AG10803 (cell line): ENCODE data around the gene ATP9B.

ENCODE experiments used
- DNase-seq: peaks from one replicate; pipeline ENCODE4 v3.0.0; 2010; ENCODE audit warnings: low read depth
- H3K4me3 ChIP-seq: 2 replicates; pipeline ENCODE4 v1.5.1; 2011; ENCODE audit warnings: mild to moderate bottlenecking, low read length, control low read depth
- TF ChIP-seq, protein P1 (sequence below): conservative IDR thresholded peaks from 2 replicates; pipeline ENCODE4 v1.5.1; 2011; ENCODE audit warnings: mild to moderate bottlenecking, low read length, control low read depth, inconsistent platforms

Gene ATP9B

DNA sequence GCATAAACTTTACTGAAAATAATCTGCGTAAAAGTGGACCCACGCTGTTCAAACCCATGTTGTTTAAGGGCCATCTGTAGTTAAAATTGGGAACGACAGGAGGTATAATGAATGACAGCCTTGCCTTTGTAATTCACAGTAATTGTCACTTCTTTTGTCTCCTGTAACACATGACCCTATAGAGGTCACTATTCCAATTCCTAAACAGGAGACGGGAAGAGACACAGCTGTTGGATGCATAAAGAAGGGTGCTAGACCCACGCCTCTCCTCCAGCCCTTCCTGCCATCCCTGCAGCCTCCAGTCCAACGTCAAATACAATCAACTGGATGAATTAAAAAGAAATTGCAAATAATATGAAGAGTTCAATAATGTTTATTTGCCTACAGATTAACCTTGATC is 263.5 kb downstream of the ATP9B start:
- DNase-seq: no peak
- H3K4me3 ChIP-seq: no peak overlapping the region
- TF ChIP-seq, protein P1, sequence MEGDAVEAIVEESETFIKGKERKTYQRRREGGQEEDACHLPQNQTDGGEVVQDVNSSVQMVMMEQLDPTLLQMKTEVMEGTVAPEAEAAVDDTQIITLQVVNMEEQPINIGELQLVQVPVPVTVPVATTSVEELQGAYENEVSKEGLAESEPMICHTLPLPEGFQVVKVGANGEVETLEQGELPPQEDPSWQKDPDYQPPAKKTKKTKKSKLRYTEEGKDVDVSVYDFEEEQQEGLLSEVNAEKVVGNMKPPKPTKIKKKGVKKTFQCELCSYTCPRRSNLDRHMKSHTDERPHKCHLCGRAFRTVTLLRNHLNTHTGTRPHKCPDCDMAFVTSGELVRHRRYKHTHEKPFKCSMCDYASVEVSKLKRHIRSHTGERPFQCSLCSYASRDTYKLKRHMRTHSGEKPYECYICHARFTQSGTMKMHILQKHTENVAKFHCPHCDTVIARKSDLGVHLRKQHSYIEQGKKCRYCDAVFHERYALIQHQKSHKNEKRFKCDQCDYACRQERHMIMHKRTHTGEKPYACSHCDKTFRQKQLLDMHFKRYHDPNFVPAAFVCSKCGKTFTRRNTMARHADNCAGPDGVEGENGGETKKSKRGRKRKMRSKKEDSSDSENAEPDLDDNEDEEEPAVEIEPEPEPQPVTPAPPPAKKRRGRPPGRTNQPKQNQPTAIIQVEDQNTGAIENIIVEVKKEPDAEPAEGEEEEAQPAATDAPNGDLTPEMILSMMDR: no peak

DNA sequence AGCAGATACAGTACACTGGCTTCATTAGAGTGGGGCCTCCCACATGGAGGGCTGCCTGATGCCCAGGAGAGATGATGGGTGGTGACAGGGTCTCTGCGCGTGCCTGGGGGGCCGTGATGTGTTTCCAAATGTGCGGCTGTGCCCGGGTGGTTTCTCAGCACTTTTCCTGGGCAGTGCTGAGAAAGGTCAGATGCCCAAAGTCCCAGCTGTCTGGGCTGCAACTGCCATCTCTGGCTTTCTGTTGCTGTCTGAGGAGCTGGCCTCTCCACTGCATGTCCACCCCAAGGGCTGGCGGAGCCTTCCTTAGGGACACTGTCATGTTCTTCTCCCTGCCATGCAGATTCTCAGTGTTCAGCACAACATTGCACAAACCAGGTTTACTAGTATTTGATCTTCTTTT is 263.9 kb downstream of the ATP9B start:
- no peak for DNase-seq

DNA sequence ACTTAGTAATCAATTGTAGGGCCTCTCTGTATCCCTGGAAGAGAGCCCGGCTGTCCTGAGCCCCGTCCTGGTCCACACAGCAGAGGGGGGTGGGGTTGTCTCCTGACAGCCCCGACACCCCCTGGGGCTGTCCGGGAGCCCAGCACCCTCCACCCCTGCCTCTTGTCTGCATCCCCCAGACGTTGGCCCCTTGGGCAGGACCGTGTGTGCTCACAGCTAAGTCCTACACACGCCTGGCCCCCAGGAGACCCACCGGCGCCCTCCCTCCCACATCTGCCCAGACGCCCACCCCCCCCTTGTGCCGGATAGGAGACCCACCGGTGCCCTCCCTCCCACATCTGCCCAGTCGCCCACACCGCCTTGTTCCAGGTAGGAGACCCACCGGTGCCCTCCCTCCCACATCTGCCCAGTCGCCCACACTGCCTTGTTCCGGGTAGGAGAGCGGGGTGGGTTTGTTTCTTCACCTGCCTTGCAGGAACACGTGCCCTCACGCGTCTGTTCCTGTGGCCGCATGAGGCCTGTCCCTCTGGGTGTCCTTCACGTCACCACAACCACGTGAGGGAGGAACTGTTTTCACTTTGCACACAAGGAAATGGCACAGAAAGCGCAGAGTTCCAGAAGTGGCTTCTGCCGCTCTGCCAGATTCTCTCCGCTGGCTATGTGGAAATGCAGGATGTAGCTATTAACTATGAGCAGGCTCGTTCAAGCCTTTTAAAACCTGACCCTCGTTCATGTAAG is 265.5 kb downstream of the ATP9B start:
- TF ChIP-seq, protein P1: no peak

More for the DNA sequence above, 263.9 kb downstream of the ATP9B start:
- TF ChIP-seq, protein P1: no peak
- no peak overlapping the region for H3K4me3 ChIP-seq

DNA sequence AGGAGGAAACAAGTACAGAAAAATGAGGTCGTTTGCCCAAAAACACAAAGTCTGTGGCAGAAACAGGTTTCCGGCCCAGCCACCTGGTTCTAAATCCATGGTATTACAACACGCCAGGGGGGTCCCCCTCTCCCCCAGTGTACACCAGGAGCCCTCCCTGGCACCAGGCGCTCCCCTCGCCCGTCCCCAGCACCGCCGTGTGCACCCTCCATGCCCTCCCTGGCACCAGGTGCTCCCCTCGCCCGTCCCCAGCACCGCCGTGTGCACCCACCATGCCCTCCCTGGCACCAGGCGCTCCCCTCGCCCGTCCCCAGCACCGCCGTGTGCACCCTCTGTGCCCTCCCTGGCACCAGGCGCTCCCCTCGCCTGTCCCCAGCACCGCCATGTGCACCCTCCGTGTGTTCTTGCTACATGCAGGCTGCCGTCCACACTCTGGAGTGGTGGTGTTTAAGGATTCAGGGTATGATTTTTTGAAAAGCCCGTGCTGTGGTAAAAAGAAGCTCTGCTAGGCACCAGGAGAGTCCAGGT is 266.7 kb downstream of the ATP9B start:
- TF ChIP-seq, protein P1: no peak
- no peak for DNase-seq
- no peak overlapping the region for H3K4me3 ChIP-seq

More for the DNA sequence above, 265.5 kb downstream of the ATP9B start:
- DNase-seq: no peak
- no peak overlapping the region for H3K4me3 ChIP-seq

DNA sequence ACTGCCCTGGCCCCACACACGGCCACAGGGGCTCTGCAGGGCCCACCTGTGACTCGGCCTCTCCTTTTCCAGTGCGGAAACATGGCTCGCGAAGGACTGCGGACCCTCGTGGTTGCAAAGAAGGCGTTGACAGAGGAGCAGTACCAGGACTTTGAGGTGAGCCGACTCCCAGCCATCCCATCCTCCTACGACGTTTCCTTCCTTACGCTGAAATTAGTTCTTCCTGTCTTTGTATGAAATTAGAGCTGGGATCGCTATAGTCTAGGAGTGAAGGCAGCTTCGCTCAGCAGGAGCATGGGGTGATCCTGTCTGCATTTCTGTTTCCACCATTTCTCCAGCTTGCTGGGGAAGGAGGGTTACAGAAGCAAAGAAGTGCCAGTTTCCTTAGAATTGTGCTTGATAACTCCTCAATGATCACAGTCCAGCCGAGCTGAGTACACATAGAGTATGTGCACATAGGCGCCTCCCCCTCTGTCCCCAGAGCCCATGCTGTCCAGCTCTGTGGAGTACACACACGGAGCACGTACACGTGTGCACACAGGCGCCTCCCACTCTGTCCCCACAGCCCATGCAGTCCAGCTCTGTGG is 267.5 kb downstream of the ATP9B start:
- no peak for DNase-seq
- TF ChIP-seq, protein P1: no peak
- H3K4me3 ChIP-seq: no peak overlapping the region

DNA sequence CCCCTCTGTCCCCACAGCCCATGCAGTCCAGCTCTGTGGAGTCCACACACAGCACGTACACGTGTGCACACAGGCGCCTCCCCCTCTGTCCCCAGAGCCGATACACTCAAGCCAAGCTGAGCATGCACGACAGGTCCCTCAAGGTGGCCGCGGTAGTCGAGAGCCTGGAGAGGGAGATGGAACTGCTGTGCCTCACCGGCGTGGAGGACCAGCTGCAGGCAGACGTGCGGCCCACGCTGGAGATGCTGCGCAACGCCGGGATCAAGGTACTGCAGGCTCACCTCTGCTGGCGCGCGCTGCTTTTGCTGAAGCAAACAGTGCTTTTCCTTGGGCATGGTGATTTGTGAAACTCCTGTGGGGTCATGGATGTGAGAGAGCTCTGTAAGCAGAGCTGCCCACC is 268.0 kb downstream of the ATP9B start:
- H3K4me3 ChIP-seq: no peak overlapping the region

More for the DNA sequence above, 268.0 kb downstream of the ATP9B start:
- TF ChIP-seq, protein P1: no peak
- DNase-seq: no peak
